Measurements from ENCODE around the gene TMEM87B. TPM values are rescaled to one million over a fixed set of nuclear protein-coding genes. Genes with fewer than 3 reads are reported as not detected.
A peak's percentile ranks its signal among the peaks of the same experiment; 100 is the strongest.

TMEM87B gene
- 30.3 TPM for total RNA-seq

- Histone ChIP-seq H3K4me1 (ENCODE audit: control insufficient read depth in 3 of 3, insufficient read depth in 3 of 3, low read length in 3 of 3) (peaks cover 6 to 29% (median 22%) of the 10 kb centered on the region in 3 donors), H3K9ac (ENCODE audit: low read depth in 1 of 3, low read length in 3 of 3) (peak within 1 kb of the TSS; percentile 72 to 84 (median 81)), H3K27ac (ENCODE audit: low read depth, low read length) (peak within 1 kb of the TSS; percentile 94), H3K9me3 (ENCODE audit: control insufficient read depth in 3 of 3, low read length in 3 of 3) (no peaks in the 10 kb centered on the region), H3K4me3 (ENCODE audit: low read length in 3 of 3) (peak within 1 kb of the TSS; percentile 89 to 95 (median 95)), H3K27me3 (ENCODE audit: control insufficient read depth in 3 of 3, insufficient read depth in 3 of 3, low read length in 3 of 3) (no peaks in the 10 kb centered on the region), H3K36me3 (ENCODE audit: control insufficient read depth in 3 of 3, insufficient read depth in 3 of 3, low read length in 3 of 3) (peaks cover 0 to 3% (median 0%) of the 10 kb centered on the region in 3 donors)
Observed at GRCh38 chr2:112054847-112055729, at the start of gene TMEM87B. Gene TMEM87B (plus strand): TSS chr2:112055269. CDS start chr2:112055592, 323 bp downstream.

GRCh38 chr2:112005406-112006075 lies 49.5 kb upstream of the TMEM87B start:
- no peak overlapping the region for H3K27ac ChIP-seq (ENCODE audit: low read depth, low read length)
- no peaks in the 10 kb centered on the region for H3K9me3 ChIP-seq (ENCODE audit: control insufficient read depth in 3 of 3, low read length in 3 of 3)
- H3K9ac ChIP-seq (ENCODE audit: low read depth in 1 of 3, low read length in 3 of 3): no peak overlapping the region
- no peak overlapping the region for H3K4me3 ChIP-seq (ENCODE audit: low read length in 3 of 3)
- H3K27me3 ChIP-seq (ENCODE audit: control insufficient read depth in 3 of 3, insufficient read depth in 3 of 3, low read length in 3 of 3): no peaks in the 10 kb centered on the region
- H3K4me1 ChIP-seq (ENCODE audit: control insufficient read depth in 3 of 3, insufficient read depth in 3 of 3, low read length in 3 of 3): no peaks in the 10 kb centered on the region
- peaks cover 0 to 7% (median 2%) of the 10 kb centered on the region in 3 donors for H3K36me3 ChIP-seq (ENCODE audit: control insufficient read depth in 3 of 3, insufficient read depth in 3 of 3, low read length in 3 of 3)

- Histone ChIP-seq H3K36me3 (ENCODE audit: control insufficient read depth in 3 of 3, insufficient read depth in 3 of 3, low read length in 3 of 3) (peaks cover 0 to 10% (median 2%) of the 10 kb centered on the region in 3 donors), H3K4me3 (ENCODE audit: low read length in 3 of 3) (no peak overlapping the region), H3K4me1 (ENCODE audit: control insufficient read depth in 3 of 3, insufficient read depth in 3 of 3, low read length in 3 of 3) (no peaks in the 10 kb centered on the region), H3K27ac (ENCODE audit: low read depth, low read length) (no peak overlapping the region), H3K9me3 (ENCODE audit: control insufficient read depth in 3 of 3, low read length in 3 of 3) (no peaks in the 10 kb centered on the region), H3K9ac (ENCODE audit: low read depth in 1 of 3, low read length in 3 of 3) (no peak overlapping the region), H3K27me3 (ENCODE audit: control insufficient read depth in 3 of 3, insufficient read depth in 3 of 3, low read length in 3 of 3) (no peaks in the 10 kb centered on the region)
Observed at GRCh38 chr2:112006076-112006410, 49.0 kb upstream of the TMEM87B start.

- peaks cover 2 to 10% (median 2%) of the 10 kb centered on the region in 3 donors for H3K36me3 ChIP-seq (ENCODE audit: control insufficient read depth in 3 of 3, insufficient read depth in 3 of 3, low read length in 3 of 3)
- H3K4me1 ChIP-seq (ENCODE audit: control insufficient read depth in 3 of 3, insufficient read depth in 3 of 3, low read length in 3 of 3): no peaks in the 10 kb centered on the region
- no peak overlapping the region for H3K4me3 ChIP-seq (ENCODE audit: low read length in 3 of 3)
- no peak overlapping the region for H3K27ac ChIP-seq (ENCODE audit: low read depth, low read length)
- no peak overlapping the region for H3K9ac ChIP-seq (ENCODE audit: low read depth in 1 of 3, low read length in 3 of 3)
- no peaks in the 10 kb centered on the region for H3K27me3 ChIP-seq (ENCODE audit: control insufficient read depth in 3 of 3, insufficient read depth in 3 of 3, low read length in 3 of 3)
- no peaks in the 10 kb centered on the region for H3K9me3 ChIP-seq (ENCODE audit: control insufficient read depth in 3 of 3, low read length in 3 of 3)
Observed at GRCh38 chr2:112007493-112007892, 47.6 kb upstream of the TMEM87B start.

- no peaks in the 10 kb centered on the region for H3K27me3 ChIP-seq (ENCODE audit: control insufficient read depth in 3 of 3, insufficient read depth in 3 of 3, low read length in 3 of 3)
- no peak overlapping the region for H3K4me3 ChIP-seq (ENCODE audit: low read length in 3 of 3)
- peaks cover 2 to 10% (median 2%) of the 10 kb centered on the region in 3 donors for H3K36me3 ChIP-seq (ENCODE audit: control insufficient read depth in 3 of 3, insufficient read depth in 3 of 3, low read length in 3 of 3)
- no peak overlapping the region for H3K27ac ChIP-seq (ENCODE audit: low read depth, low read length)
- H3K9me3 ChIP-seq (ENCODE audit: control insufficient read depth in 3 of 3, low read length in 3 of 3): no peaks in the 10 kb centered on the region
- H3K4me1 ChIP-seq (ENCODE audit: control insufficient read depth in 3 of 3, insufficient read depth in 3 of 3, low read length in 3 of 3): no peaks in the 10 kb centered on the region
- H3K9ac ChIP-seq (ENCODE audit: low read depth in 1 of 3, low read length in 3 of 3): no peak overlapping the region
Observed at GRCh38 chr2:112008910-112009485, 46.1 kb upstream of the TMEM87B start.

GRCh38 chr2:112010751-112011150 lies 44.3 kb upstream of the TMEM87B start:
- H3K36me3 ChIP-seq (ENCODE audit: control insufficient read depth in 3 of 3, insufficient read depth in 3 of 3, low read length in 3 of 3): peaks cover 2 to 10% (median 2%) of the 10 kb centered on the region in 3 donors
- H3K4me1 ChIP-seq (ENCODE audit: control insufficient read depth in 3 of 3, insufficient read depth in 3 of 3, low read length in 3 of 3): no peaks in the 10 kb centered on the region
- H3K4me3 ChIP-seq (ENCODE audit: low read length in 3 of 3): no peak overlapping the region
- no peak overlapping the region for H3K27ac ChIP-seq (ENCODE audit: low read depth, low read length)
- no peaks in the 10 kb centered on the region for H3K9me3 ChIP-seq (ENCODE audit: control insufficient read depth in 3 of 3, low read length in 3 of 3)
- no peak overlapping the region for H3K9ac ChIP-seq (ENCODE audit: low read depth in 1 of 3, low read length in 3 of 3)
- H3K27me3 ChIP-seq (ENCODE audit: control insufficient read depth in 3 of 3, insufficient read depth in 3 of 3, low read length in 3 of 3): no peaks in the 10 kb centered on the region

GRCh38 chr2:112012556-112012955 lies 42.5 kb upstream of the TMEM87B start:
- Histone ChIP-seq H3K4me3 (ENCODE audit: low read length in 3 of 3) (no peak overlapping the region), H3K36me3 (ENCODE audit: control insufficient read depth in 3 of 3, insufficient read depth in 3 of 3, low read length in 3 of 3) (peaks cover 2 to 10% (median 2%) of the 10 kb centered on the region in 3 donors), H3K4me1 (ENCODE audit: control insufficient read depth in 3 of 3, insufficient read depth in 3 of 3, low read length in 3 of 3) (no peaks in the 10 kb centered on the region), H3K27ac (ENCODE audit: low read depth, low read length) (no peak overlapping the region), H3K27me3 (ENCODE audit: control insufficient read depth in 3 of 3, insufficient read depth in 3 of 3, low read length in 3 of 3) (no peaks in the 10 kb centered on the region), H3K9ac (ENCODE audit: low read depth in 1 of 3, low read length in 3 of 3) (no peak overlapping the region), H3K9me3 (ENCODE audit: control insufficient read depth in 3 of 3, low read length in 3 of 3) (no peaks in the 10 kb centered on the region)

- Histone ChIP-seq H3K36me3 (ENCODE audit: control insufficient read depth in 3 of 3, insufficient read depth in 3 of 3, low read length in 3 of 3) (peaks cover 0 to 5% (median 3%) of the 10 kb centered on the region in 3 donors), H3K4me1 (ENCODE audit: control insufficient read depth in 3 of 3, insufficient read depth in 3 of 3, low read length in 3 of 3) (no peaks in the 10 kb centered on the region), H3K4me3 (ENCODE audit: low read length in 3 of 3) (no peak overlapping the region), H3K27me3 (ENCODE audit: control insufficient read depth in 3 of 3, insufficient read depth in 3 of 3, low read length in 3 of 3) (peaks cover 0 to 4% (median 0%) of the 10 kb centered on the region in 3 donors), H3K9me3 (ENCODE audit: control insufficient read depth in 3 of 3, low read length in 3 of 3) (no peaks in the 10 kb centered on the region), H3K9ac (ENCODE audit: low read depth in 1 of 3, low read length in 3 of 3) (no peak overlapping the region), H3K27ac (ENCODE audit: low read depth, low read length) (no peak overlapping the region)
Observed at GRCh38 chr2:112018846-112019245, 36.2 kb upstream of the TMEM87B start.

GRCh38 chr2:112019569-112019982 lies 35.5 kb upstream of the TMEM87B start:
- Histone ChIP-seq H3K36me3 (ENCODE audit: control insufficient read depth in 3 of 3, insufficient read depth in 3 of 3, low read length in 3 of 3) (peaks cover 0 to 5% (median 3%) of the 10 kb centered on the region in 3 donors), H3K4me3 (ENCODE audit: low read length in 3 of 3) (no peak overlapping the region), H3K27me3 (ENCODE audit: control insufficient read depth in 3 of 3, insufficient read depth in 3 of 3, low read length in 3 of 3) (peaks cover 0 to 4% (median 0%) of the 10 kb centered on the region in 3 donors), H3K4me1 (ENCODE audit: control insufficient read depth in 3 of 3, insufficient read depth in 3 of 3, low read length in 3 of 3) (no peaks in the 10 kb centered on the region), H3K27ac (ENCODE audit: low read depth, low read length) (no peak overlapping the region), H3K9me3 (ENCODE audit: control insufficient read depth in 3 of 3, low read length in 3 of 3) (no peaks in the 10 kb centered on the region), H3K9ac (ENCODE audit: low read depth in 1 of 3, low read length in 3 of 3) (no peak overlapping the region)
